GM18517 (cell line): Measurements from ENCODE around the gene MLEC.

Source experiments
- ATAC-seq: cut with Tn5 transposase; IDR thresholded peaks from one replicate; pipeline ENCODE4 v1.9.1; 2021; ENCODE audit warnings: mild to moderate bottlenecking, moderate library complexity; ENCODE audit not compliant: unreplicated experiment

The MLEC gene, protein sequence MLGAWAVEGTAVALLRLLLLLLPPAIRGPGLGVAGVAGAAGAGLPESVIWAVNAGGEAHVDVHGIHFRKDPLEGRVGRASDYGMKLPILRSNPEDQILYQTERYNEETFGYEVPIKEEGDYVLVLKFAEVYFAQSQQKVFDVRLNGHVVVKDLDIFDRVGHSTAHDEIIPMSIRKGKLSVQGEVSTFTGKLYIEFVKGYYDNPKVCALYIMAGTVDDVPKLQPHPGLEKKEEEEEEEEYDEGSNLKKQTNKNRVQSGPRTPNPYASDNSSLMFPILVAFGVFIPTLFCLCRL

DNA sequence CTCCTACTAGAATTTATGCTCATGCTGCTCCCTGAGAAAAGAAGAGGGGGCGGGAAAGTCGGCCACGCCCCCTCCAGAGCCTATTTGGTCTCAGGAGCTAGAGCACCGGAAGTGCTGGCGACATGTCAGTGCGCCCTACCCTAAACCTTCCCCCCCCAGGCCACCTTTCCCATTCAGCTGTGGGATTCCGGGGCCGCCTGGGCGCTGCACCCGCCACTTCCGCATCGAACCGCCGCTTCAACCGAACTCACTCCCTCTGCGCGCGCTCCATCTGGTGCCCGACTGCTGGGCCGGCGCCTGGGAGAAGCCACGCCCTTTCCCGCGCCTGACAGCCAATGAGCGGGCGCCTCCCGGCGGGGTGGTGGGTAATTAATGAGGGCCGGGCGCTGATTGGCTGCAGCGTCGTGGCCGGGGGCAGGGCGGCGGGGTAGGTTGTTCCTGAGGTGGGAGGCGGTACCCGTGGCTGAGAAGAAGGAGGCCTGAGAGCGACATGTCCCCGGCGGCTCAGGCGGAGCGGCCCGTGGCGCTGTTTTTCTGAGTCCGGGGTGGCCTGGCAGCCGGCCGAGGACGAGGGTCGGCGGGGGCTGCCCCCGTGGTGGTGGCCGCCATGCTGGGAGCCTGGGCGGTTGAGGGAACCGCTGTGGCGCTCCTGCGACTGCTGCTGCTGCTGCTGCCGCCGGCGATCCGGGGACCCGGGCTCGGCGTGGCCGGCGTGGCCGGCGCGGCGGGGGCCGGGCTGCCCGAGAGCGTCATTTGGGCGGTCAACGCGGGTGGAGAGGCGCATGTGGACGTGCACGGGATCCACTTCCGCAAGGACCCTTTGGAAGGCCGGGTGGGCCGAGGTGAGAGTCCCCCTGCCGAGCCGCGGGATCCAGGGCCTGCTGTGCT lies at the start of gene MLEC:
Gene MLEC, plus strand, starts transcription at position 460 of the 888 bp plus-strand sequence. Its CDS starts 148 bp downstream, at position 608.
- ATAC-seq: peak; percentile 57

DNA sequence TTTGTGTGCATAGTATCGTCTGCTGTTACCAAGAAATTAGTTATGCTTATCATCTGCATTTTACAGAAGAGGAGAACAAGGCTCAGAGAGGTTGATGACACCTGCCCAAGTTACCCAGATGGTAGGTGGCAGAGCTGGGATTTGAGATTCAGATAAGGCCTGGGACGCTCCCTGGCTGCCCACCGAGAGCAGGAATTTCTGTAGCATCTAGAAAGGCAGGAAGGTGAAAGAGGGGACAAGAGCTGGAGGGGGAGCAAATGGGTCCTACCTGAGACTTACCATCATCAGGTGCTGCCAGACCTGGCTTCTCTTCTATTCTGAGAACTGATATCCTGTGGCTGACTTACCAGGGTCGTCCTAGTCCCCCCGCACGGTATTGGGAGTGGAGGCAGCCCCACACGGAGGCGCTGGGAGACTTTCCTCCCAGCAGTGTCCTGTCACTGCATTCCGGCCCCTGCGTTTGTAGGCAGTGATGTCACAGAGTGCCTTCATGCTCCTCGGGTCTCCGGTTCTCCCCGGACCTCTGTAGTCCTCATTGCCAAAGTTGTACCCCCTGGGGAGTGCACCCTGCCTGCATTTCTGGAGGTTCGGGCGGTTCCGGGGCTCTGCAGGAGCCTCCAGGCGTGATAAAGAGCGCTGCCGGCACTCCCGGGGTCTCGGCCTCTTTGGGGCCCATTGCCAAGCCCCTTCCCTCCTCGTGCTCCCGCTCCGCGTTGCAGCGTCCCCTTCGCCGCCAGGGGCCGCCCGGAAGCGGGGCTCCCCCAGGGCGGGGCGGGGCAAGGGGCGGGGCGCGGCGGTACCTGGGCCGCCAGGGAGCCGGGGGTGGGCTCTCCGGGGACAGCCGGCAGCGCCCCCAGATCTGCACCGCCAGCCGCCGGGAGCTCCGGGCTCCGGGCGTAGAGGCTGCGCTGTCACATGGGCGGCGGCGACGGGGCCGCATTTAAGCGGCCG lies 46.9 kb upstream of the MLEC start, which contains the start of gene CABP1:
Gene CABP1, plus strand, starts transcription at position 856 of the 951 bp plus-strand sequence. Its CDS starts 60 bp downstream, at position 916.
- ATAC-seq: peak; percentile 50

DNA sequence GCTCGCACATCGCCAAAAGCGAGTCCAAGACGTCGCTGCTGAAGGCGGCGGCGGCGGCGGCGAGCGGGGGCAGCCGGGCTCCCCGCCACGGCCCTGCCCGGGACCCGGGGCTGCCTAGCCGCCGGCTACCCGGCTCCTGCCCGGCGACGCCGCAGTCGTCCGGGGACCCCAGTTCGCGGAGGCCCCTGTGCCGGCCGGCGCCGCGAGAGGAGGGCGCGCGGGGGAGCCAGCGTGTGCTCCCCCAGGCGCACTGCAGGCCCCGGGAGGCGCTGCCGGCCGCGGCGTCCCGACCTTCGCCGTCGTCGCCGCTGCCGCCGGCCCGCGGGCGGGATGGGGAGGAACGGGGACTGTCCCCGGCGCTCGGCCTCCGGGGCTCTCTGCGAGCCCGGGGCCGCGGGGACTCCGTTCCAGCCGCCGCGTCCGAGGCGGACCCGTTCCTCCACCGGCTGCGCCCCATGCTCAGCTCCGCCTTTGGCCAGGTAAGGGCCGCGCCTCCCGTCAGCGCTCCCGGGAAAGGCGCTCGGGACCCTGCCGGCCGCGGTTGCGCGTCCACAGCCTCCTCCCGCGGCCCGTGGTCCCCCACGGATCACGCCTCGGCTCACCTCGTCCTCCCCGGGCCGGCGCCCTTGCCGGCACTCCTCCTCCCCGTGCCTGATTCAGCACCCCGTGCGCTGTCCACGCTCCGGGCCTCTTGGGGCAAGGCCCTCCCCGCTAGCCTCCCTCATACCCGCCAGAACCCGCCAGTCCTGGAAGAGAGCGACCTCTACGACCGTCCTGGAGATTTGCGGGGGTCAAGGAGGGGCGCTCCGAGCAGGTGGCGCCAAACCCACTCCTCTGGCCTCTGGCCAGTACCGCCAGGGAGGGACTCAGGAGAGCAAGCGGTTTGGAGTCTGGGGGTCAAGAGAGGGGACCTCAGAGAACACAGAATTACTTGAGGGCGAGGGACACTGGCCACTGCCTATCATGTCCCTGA lies 45.8 kb upstream of the MLEC start:
- peak; percentile 36 for ATAC-seq

DNA sequence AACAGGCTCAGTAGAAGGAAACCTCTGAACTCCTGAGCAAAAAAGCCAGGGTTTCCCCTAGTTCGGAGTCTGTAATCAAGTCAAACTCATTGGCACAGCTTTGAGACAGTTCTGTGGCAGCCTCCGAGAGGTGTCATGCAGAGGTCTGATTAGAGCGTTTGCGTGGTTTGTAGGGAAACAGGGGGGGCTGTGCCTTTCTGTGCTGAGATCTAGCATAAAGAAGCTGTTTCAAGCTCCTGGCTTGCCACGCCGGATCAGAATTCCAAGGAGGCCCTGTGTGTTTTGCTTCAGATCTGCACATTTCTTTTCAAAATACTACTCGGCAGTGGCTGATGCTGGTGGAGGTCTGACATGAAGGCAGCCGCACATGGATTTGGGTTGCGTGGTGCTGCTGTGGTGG lies 44.8 kb upstream of the MLEC start:
- no peak for ATAC-seq

DNA sequence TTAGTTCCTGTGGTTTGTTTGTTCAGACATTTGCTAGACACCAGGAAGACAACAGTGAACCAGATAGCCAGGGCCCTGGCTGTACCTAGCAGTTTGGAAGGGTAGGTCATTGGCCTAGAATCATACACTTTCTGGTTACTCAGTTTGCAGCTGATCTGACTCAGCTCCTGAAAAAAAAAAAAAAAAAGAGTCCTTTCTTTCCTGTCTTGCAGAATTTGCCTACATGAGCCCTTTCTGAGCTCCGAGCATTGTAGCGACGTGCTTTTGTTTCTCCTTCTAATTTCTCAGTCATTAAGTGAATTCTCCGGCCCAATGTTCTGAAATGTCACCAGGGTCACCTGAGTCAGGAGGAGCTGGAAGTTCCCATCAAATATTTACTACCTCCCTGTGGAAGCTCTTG lies 44.1 kb upstream of the MLEC start:
- ATAC-seq: no peak

DNA sequence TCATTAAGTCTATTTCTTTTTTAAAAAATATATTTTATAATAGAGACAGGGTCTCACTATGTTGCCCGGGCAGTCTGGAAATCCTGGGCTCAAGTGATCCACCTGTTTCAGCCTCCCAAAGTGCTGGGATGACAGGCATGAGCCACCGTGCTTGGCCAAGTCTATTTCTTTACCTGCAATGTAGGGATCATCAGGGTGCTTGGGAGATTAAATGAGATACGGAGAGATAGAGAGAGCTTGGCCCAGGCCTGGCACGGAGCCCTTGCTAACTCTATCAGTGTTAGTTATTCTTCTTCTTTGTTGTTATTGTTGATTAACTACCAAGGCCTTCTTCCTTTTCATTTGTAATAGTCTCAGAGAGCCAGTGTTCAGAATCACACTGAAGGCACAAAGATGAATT lies 43.4 kb upstream of the MLEC start:
- no peak for ATAC-seq

DNA sequence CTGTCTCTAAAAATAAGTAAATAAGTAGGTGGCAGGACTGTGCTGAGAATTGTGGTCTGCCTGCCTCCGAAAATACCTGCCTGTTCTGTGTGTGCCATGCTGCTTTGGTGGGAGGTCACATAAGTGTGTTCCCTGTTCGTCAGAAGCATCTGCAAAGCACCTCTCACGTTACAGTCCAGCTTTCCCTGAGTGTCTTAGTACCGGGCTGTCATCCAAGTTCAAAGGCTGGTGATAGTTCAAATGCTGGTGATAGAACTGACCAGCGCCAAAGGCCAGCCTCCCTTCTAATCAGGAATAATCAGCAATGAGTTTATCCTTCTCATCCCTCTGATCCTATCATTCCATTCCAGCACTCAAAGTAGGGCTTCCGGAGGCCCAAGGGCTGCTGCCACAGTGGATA lies 40.9 kb upstream of the MLEC start:
- ATAC-seq: no peak

DNA sequence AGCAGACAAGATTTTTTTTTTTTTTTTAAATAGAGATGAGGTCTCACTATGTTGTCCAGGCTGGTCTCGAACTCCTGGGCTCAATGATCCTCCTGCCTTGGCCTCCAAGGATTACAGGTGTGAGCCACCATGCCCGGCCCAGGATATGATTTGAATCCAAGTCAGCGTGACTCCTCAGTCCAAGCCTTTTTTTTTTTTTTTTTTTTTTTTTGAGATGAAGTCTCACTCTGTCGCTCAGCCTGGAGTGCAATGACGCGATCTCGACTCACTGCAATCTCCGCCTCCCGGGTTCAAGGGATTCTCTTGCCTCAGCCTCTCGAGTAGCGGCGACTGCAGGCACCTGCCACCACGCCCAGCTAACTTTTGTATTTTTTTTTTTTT lies 39.6 kb upstream of the MLEC start:
- ATAC-seq: no peak

DNA sequence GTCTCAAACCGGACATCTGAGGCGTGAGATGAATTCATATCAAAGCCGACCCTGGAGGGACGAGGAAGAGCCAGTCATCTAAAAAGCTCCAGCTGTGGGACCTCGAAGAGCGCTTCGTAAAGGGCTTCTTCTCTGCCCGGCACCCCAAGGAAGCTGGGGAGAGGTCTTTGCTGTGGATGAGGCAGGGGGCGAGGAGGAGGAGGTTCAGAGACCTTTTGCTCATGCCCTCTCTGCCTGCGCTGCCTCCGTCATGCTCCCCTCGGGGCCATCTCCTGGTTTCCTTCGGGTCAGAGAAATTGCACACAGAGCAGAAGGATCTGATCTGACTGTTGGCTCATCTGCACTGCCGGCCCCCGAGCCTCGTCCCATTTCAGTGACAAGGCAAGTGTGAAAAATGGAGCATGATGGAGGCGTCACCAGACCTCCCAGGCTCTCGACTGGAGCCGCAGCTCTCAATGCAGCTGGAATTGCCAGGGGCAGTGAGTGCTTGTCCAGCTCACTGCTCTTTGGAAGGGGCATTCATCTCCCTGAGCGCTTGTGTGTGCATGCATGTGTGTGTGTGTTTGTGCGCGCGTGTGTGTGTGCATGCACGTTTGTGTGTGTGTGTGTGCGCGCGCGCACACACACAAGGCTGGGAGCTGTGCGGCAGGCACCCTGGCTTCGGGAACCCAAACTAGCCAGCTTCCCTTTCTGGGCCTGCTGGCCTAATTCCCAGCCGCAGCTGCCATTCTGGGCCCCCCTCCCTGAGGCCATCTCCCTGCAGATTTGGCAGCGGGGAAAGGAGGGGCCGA lies 37.3 kb upstream of the MLEC start:
- no peak for ATAC-seq

DNA sequence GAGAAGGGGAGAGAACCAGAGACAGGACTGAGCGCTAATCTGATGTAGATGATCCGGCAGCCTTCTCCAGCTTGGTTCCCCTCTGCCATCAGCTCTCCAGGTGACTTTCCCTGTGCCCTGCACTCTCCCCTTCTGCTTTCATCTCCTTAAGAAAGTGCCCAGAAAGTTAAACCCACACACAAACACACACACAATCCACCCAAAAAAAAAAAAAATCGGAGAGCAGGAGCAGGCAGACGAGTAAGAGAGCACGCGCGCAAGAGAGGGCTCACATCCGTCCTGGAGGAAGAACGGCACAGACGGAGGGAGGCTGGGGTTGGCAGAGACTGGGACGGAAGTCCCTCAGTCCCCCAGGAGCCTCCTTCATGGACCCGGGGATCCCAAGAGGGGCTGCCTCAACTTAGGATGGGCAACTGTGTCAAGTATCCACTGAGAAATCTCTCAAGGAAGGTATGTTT lies 36.7 kb upstream of the MLEC start:
- no peak for ATAC-seq

DNA sequence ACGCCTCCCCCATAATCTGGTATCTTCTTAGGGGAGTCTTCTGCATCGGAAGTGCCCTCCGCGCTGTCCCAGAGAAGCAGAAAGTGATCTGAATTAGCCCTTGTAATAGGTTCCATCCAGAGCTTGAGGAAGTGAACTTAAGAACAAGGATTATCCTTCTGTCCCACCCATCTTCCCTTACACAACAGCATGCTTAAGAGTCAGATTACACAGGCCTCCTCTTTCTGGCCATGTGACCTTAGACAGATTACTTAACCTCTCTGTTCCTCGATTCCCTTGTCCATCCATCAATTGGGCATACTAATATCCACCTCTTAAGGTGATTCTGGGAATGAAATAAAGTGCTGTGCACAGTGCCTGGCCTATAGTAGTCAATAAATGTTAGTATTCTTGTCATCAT lies 35.1 kb upstream of the MLEC start:
- ATAC-seq: no peak

DNA sequence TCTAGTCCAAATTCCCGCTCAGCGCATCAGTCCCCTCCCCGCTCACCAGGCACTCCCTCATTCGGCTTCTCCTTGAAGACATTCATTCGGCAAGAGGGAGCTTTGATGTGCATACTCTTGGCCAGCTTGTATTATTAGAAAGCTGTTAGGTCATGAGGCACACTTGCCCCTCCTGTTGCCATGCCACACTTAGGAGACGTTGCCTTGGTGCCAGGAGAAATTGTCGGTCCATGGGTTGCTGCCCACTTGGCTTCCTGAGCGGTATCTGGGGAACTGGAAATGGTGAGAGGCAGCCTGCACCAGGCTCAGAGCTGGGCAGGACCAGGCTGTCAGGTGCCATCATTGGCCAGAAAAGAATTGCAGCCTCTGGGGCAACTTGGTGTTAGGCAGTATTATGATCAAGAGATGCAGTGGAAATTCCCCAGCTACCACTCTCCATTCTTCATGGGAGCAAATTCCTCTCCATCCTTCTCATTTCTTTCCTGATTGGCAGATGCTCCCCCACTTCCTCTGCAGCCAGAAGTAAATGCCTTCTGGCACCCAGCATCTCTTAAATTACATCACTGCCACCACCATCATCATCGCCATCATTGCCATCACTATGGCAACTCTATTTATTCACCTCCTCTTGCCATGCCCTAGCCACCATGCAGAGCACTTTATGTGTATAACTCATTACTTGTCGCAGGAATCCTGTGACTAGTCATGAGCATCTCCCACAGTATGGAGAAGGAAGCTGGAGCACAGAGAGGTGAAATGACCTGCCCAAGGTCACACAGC lies 34.1 kb upstream of the MLEC start:
- ATAC-seq: no peak

DNA sequence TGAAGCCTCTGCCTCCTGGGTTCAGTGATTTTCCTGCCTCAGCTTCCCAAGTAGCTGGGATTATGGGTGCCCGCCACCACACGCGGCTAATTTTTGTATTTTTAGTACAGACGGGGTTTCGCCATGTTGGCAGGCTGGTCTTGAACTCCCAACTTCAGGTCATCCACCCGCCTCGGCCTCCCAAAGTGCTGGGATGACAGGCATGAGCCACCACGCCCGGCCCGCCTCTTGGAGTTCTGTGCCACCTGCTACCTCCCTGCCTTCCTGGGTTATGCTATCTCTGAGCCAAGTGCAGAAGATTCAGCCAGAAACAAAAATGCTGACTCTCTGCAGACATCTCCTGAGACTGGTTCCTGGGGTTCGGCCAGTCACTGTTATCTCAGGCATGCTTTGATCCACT lies 33.3 kb upstream of the MLEC start:
- ATAC-seq: no peak

DNA sequence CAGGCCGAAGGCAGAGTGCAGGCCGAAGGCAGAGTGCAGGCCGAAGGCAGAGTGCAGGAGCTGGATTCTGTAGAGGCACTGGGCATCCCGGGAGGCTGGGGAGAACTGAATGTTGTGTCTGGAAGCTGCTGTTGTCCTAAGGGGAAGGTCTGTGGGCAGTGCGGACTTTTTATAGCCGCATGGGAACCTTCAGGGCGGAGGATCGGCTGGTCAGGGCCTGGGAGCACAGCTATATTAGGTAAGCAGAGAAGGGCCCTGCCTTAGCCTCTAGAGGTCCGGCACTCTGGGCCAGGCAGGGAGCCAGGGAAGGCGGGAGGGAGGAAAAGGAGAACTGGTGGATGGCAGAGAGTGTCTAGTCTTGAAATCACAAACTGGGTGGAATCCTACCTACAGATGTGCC lies 32.3 kb upstream of the MLEC start:
- no peak for ATAC-seq

DNA sequence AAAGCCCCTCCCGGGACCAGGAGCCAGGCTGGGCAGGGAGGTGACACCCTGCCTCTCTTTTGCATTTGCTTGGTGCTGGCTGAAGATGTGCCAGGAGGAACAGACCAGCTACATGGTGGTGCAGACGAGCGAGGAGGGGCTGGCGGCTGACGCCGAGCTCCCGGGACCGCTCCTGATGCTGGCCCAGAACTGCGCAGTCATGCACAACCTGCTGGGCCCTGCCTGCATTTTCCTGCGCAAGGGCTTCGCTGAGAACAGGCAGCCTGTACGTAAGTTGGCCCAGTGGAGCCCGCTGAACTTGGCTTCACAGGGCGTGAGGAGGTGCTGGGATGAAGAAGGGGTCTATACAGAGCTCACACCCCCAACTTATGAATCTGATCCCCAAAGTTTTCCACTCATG lies 30.9 kb upstream of the MLEC start:
- ATAC-seq: no peak

DNA sequence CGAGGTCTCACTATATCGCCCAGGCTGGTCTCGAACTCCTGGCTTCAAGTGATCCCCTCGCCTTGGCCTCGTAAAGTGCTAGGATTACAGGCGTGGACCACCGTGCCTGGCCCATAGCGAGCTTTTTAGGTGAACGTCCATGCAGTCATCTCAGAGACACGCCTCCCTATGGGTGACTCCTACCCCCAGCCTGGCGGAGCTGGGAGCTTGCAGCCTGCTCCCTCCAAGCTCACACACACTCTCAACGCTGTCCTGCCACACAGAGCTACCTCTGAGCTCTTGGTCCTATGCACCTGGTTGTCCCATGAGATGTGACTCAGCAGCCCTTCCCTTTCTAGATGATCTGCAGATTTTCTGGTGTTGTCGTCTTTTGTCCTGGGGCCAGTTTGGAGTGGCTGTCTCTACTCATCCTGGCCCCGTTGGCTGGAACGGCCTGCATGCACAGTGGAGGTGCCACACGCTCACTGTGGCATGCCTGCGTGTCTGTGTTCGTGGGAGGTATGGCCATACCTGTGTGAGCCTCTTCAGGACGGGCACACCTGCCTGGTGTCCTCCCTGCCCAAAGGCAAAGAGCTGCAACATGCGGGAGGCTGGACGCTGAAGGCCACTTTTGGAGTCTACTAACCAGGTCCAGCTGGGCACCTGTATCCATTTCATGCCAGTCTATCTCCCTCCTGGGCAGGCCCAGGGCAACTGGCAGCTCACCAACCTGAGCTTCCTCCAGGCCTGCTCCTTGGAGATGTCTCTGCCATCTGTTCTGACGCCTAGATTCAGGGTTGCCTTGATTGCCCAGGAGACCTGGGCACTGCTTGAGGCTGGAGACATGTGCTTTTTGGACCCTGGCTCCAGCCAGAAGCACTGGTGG lies 28.4 kb upstream of the MLEC start:
- no peak for ATAC-seq

DNA sequence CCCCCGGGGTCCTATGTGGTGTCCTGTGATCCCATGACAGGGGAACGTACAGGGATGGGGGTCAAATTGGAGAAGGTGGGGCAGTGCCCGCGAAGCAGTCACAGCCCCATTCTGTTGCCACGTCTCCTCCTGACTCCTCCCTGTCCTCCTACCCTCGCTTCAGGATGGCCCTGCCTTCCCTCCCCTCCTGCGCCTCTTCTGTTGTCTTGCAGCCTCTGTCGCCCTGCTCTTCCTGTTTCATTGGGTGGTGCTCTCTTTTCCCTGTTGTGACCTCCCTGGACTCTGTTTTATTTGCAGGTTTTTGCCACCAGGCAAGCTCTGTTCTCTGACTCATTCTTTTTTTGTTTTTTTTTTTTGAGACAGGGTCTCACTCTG lies 27.8 kb upstream of the MLEC start:
- no peak for ATAC-seq
